GM21717 (cell line): Measurements from ENCODE around the gene PER3.

ENCODE experiments used
- ATAC-seq: cut with Tn5 transposase; IDR thresholded peaks from one replicate; pipeline ENCODE4 v1.9.1; 2021; ENCODE audit warnings: mild to moderate bottlenecking, moderate library complexity; ENCODE audit not compliant: unreplicated experiment

PER3 gene

DNA sequence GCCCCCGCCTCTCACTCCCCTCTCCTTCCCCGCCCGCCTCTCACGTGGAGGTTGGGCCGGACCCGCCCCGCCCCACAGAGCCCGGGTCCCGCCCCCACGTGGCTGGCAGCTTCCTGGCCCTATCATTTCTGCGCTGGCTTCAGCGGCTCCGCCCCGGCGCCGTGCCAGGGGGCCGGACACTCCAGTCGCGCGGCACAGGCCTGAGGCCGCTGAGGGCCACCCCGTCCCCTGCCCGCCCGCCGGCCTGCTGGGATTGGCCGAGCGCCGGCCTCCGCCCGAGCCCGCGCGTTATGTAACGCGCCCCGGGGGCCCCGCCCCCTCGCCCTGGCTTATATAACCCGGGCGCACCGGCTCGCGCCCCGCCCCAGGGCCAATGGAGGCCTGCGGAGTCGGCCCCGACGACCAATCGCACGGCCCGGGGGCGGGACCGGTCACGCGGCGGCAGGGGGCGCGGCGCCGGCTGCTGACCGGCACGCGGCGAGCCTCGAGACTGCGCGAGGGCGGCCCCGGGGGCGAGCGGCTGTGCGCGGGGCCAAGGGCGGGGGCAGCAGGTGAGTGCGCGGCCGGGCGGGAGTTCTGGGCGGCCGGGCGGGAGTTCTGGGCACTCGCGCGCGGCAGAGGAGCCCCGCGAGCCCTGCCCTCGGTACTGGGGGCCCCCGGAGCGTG lies at the start of gene PER3:
PER3 (plus strand) TSS at position 466 of the 666 bp plus-strand sequence. CDS start 587 bp downstream, outside the sequence.
- peak; percentile 88 for ATAC-seq

DNA sequence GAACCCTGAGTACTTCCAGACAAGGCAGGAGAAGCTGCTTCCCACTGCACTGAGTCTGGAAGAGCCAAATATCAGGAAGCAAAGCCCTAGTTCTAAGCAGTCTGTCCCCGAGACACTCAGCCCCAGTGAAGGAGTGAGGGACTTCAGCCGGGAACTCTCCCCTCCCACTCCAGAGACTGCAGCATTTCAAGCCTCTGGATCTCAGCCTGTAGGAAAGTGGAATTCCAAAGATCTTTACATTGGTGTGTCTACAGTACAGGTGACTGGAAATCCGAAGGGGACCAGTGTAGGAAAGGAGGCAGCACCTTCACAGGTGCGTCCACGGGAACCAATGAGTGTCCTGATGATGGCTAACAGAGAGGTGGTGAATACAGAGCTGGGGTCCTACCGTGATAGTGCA lies 46.0 kb upstream of the PER3 start:
- no peak for ATAC-seq

DNA sequence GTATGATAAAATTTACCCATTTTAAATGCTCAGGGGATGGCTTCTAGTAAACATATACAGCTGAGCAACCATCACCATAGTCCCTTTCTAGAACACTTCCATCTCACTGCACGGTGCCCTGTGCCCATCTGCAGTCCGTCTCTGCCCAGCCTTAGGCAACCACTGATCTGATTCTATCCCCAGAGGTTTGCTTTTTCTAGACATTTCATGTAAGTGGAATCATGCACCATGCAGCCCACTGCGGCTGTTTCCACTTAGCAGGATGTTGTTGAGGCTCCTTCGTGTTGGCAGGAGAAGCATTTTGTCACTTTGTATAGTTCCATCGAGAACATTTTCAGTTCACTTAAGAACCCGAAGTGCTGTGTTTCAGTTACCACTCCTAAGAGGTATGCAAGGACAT lies 40.7 kb upstream of the PER3 start:
- ATAC-seq, result no peak

DNA sequence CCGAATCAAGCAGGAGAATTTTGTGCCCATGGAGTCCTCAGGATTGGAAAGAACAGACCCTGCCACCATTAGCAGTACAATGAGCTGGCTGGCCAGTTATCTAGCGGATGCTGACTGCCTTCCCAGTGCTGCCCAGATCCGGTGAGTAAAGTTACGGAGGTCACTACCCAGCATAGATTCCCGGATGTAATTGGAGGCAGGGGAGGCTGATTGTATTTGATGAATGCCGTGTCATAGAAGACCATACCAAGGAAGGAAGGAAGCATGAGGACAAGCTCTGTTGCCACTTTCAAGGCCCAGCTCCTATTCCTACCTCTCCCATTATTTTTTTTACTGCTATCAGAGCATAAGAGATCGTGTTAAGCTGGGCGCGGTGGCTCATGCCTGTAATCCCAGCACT lies 39.2 kb upstream of the PER3 start:
- ATAC-seq, result no peak

DNA sequence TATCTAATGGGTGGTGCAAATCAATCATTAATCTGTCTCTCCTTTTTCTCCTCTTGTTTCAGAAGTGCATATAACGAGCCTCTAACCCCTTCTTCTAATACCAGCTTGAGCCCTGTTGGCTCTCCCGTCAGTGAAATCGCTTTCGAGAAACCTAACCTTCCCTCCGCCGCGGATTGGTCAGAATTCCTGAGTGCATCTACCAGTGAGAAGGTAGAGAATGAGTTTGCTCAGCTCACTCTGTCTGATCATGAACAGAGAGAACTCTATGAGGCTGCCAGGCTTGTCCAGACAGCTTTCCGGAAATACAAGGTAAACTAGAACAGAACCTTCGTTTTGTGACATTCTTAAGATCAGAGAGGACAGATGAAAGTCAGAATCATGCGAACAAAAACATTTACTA lies 38.3 kb upstream of the PER3 start:
- no peak for ATAC-seq

DNA sequence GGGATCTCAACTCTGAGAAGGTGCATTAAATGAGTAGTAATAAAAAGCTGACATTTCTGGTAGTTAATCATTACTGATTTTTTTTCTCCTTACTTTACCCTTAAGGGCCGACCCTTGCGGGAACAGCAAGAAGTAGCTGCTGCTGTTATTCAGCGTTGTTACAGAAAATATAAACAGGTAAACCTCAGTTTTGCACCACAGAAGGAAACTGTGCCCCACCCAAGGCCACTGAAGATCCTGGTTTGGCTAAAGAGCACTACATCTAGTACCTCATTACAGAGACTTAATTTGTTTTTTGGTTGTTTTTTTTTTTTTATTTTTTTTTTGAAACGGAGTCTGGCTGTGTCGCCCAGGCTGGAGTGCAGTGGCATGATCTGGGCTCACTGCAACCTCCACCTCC lies 36.5 kb upstream of the PER3 start:
- ATAC-seq, result no peak

DNA sequence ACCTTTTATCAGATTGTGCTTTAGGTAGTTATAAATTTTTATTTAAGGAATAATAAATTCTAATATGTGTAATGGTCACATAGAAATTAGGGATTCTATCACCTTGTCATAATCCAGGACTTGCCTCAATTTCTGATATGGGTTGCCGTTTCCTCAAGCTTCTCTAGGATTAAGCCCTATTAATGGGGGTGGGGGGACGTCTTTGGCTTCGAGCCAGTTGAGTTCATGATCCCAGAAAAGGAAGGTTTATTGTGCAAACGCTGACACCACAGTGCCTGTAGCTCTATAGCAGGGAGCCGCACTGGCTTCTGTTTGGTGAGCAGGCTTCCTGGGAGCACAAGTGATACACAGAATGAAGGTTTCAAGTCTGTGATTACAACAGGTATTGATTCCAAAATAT lies 35.0 kb upstream of the PER3 start:
- ATAC-seq, result no peak

DNA sequence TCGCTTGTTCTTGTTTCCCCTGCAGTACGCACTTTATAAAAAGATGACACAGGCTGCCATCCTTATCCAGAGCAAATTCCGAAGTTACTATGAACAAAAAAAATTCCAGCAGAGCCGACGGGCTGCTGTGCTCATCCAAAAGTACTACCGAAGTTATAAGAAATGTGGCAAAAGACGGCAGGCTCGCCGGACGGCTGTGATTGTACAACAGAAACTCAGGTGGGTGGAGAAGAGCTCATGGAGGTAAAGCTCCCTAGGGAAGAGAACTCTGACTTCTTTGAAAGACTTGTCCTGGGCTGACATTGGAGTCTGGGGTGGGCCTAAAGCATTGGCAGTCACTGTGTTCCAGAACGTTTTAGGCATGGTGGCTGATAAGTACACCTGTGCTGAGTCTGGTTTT lies 32.9 kb upstream of the PER3 start:
- no peak for ATAC-seq

DNA sequence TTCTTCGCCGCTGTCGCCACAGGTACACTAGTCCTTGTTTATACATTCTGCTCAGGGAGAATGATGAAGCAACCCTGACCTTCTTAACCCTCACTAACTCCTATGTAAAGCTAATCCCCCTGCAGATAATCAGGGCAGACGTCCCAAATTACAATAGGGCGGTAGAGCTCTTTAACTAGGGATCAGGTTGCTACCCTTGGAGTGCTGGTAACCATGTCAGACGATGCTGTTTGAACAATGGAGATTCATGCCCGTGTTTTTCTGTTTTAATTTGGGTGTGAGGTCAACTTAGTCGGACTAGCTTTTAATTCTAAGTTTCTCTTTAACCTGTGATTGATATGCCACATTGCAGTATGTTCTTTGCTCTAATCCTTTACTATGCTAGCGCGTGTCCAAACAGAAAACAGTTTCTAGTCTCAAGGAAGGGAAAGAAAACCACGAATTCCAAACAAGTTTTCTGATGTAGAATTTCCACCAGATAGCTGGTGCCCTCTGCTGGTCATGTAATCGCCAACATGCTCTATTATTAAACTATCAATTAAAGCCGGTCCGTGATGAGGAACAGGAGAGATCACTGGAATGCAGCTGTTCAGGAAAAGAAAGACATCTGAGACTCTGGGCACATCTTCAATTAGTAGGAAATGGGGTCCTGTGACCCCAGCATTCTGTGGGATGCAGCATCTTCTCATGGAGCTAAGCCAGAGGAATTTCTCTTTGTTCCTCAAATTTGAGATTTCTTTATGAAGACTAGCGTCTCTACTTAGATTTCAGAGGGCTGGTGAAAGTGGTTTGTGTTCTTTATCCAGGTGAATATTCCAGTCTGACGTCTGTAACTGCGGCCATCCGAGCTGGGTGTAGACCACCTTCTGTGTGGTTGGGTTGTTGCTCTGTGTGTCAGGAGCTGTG lies 31.3 kb upstream of the PER3 start:
- no peak for ATAC-seq

DNA sequence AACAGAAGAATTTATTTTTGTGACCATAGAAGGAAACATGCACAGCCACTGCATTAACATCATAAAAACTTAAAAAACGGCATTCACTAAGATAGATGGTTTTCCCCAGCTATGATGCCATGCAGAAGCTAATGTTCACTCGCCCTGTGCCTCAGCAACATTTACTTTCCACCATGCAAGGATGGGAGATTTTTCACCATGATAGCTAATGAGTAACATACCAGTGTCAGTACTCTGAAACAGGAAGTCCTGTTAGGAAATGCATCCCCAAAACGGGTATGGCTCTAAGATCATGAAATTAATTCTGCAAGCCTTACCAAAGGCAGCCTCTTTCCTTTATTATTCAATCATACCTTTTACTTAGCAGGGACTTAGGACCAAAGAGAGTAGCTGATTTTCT lies 30.4 kb upstream of the PER3 start:
- ATAC-seq, result no peak

DNA sequence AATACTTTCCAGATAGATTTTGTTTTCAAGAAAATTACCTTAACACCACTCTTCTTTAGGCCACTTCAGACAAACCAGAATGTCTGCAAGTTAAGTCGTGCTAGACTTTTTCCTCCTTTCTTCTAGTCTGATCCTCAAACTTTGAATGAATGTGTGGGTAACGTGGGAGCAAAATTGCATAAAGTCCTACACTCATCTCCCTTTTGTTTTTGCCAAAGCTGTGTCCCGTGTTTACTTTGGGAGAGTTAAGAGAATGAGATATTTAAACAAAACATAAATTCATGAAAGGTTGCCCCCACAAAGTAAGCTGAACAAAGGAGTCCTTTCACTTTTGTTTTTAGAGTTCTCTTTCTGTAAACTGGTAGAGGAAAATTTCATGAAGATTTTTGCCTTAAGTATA lies 29.9 kb upstream of the PER3 start:
- ATAC-seq, result no peak

DNA sequence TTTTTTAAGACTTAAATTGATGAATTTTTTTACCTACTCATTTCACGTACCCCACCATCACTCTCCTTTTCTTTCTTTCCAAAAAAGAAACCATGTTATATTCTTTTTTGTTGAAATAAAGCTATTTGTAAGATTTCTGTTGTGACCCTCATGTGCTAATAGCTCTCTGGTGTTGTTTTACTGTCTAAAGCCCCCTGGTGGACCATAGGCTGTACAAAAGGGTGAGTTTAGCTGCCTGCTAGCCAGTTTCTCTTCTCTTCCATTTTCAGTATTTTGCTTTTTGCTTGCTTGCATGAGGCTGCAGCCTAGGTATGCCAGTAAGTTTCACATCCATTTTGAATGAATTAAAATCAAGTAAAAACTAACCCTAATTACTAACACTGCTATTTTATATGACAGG lies 28.6 kb upstream of the PER3 start:
- no peak for ATAC-seq

DNA sequence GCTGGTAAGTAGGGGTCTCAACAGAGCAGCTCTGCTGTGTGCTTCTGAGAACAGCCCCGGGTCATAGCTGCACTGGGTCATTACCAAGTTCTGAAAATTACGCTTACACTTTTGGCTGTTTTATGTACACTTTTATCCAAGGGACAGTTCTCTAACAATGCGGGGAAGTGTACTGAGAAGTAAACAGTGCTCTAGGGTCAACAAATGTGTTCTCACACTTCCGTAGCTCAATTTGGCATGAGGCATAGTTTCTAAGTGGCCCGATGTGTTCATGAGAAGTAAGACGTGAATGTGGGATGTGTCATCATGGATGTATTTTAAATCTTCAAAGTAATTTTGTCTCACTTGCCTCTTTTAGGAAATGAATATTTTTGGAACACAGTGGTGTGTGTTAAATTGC lies 23.8 kb upstream of the PER3 start:
- no peak for ATAC-seq

DNA sequence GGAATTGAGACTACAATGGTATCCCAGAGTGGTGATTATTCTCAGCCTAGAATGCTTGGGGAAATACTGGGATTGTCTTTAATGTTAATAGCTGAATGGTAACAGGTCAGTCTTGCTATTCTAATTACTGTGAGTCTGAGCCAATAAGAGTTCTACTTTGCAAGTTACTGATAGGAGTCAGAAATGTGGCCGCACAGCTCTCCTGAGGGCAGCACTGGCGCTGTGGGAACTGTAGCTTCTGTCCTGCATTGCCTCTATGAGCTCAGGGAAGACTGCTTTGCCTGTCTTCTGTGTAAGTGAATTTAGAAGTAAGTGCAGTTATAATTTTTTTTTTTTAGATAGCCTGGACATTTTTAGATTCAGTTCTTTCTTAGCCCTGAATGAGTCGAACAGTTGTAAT lies 23.0 kb upstream of the PER3 start:
- ATAC-seq, result no peak

DNA sequence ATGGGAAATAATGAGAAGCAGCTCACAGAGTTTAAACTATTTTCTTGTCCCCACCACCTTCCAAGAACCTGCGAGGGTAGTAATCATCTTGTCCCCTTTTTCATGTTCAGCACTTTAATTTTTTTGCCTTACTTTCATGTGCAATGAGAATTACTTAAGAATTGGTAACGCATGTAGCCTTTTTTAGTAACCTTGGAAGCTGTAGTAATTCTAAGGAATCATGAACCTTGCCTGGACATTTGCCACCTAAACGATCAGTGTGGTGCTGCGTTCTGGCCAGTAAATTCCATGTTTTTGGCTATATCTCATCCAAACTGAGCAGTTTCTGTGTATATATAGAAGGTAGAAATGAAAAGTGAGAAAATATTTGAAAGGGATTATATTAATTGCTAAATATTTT lies 16.9 kb upstream of the PER3 start:
- ATAC-seq, result no peak

DNA sequence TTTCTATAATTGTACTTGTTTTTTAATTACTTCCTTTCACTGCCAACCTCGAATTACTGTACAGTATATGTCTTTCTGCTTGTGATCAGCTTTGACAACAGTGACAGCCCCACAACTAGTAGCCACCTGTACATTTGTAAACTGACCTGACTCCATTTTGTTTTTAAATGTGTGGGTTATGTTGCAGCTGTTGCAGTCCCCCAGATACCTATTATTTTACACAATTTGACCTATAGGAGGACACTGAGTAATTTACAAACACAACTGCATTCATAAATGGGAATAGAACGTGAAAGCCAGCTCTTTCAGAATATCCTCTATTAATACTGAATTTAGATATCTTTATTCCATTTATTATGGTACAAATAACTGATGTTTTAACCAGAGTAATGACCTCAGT lies 15.5 kb upstream of the PER3 start:
- ATAC-seq, result no peak

DNA sequence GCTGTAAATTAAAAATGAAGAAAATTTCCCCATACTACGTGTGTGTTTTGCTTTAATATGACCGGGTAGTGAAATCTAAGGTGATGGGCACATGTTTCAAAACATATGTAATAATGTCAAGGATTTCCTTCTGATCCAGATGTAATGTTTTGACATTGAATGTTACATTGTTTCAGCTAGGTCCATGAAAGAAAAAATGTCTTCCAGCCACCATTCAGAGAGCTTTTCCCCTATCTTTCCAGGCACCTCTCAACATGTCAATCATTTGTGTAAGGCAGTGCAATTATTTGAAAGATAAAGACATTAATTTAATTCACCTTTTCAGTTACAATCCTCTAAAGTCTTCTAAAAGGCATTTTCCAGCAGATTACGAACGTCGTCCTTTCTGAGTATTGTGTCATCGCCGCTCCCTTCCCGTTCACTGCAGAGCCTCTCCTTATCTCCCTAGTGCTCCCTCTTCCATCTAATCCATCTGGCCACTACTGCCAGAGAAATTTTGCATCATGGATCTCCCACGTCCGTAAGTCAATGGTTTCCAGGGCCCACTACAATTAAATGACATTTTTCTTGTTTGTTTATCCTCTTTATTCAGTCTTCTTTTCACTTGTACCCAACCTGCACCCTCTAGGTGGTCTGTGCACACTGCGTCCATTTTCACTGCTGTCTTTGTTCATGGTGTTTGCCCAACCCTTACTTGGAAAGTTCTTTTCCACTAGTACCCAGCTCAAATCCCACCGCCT lies 14.2 kb upstream of the PER3 start:
- no peak for ATAC-seq

DNA sequence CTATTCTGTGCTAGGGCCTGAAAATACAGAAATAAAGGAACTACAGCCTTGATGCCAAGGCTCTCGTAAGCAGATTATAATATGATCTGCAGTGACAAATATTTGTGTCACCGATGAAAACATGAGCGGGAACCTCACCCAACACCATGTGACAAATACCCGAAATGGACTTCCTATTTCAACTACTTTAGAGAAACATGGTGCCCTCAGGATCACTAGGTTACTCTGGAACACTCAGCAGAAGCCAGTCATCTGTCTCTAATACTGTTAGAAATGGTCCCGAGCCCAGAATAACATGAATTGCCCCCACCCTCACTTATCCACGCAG lies 13.5 kb upstream of the PER3 start:
- no peak for ATAC-seq

DNA sequence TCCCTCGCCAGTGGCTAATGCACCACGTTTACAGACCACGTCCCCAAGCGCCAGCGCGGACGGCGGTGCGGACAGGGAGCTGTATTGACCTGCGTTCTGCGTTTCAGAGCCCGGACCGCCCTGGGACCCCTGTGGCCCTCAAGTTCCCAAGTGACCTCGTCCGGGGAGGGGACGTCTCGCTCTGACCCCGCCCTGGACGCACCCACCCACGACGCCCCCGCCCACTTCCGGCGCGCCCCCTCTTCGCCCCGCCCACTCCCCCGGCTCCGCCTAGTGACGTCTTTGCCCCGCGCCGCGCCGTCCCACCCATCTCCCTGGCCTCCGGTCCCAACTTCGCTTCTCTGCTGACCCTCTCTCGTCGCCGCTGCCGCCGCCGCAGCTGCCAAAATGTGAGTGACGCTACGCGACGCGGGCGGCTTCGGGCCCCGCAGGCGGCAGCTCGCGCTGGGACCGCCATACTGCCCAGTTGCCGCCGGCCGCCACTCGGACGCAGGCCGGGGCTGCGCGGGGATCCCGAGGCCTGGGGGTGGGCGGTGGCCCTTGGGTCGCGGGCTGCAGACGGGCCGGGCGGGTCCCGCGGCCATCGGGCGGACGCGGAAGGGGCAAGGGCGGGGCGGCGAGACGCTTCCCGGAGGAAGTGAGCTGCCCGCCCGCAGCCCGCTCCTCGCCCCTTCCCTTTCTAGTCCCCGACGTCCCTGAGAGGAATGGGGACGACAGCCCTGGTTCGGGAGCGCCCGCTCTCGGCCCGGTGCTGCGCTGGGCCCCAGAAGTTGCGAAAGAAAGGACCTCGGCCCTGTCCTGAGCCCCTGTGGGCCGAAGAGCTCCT lies 12.9 kb upstream of the PER3 start, which contains the start of gene VAMP3:
VAMP3 (plus strand) TSS at position 300 of the 826 bp plus-strand sequence; CDS start at position 388, 88 bp downstream.
- ATAC-seq, result peak; percentile 70

DNA sequence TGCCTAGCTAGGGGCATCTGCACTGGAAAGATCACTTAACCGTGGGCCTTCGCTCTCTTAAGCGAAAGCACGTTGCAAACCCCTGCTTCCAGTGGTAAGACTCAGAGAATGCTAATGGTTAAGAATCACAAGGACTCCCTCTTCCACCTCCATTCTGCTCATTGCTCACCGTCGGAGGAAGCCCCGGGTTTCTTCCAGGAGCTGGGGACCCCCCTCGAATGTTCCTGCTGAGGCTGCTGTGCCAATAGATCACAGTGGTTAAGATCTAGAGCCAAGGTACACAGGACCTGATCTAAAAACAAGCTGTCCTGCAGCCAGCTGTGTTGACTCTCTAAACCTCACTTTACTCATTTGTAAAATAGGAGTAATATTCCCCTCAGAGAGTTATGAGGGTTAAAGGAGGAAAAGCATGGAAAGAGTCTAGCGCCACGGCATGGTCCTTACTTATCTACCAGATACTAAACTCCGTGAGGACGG lies 12.2 kb upstream of the PER3 start:
- ATAC-seq, result no peak

DNA sequence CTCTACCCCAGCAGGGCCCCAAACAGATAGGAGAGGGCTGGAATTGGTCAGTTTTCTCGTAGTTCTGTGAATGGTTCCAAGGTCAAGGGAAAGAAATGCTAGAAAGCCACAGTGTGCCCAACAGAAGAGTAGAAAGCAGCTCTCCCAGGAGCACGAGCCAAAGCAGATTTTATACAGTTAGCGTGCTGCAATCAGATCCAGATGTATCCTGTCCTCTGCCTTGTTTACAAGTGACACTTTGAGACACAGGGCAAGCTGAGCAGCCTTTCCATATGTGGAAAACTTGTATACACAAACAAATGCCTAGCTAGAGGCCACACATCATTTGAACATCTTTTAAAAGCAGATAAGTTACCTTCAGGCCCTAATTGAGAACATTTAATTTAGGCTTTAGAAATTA lies 6.5 kb upstream of the PER3 start:
- no peak for ATAC-seq
